ENCODE results near the gene PTPRN2. TPM values are rescaled to one million over a fixed set of nuclear protein-coding genes. Genes with fewer than 3 reads are reported as not detected.

The PTPRN2 gene
- total RNA-seq, 1 experiment from 2014 or later = 2.1 TPM

DNA sequence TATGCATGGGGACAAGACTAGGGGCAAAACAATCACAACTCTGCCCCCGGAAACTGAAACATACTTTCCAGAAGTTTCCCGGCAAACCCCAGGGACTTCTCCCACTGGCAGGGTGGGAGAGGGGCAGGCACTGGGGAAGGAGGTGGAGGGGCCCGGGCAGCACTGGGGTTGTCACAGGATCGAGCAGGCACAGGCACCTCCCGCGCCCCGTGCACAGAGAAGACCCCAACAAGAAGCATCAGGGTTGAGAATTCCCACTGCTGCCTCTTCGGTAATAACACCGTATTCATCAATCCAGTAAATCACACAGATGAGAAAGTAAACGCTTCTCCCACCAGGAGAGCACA, 490.5 kb downstream of the PTPRN2 start:
- Histone ChIP-seq H3K4me2 (ENCODE audit: low read length) (no peak overlapping the region), H3K27ac (ENCODE audit: low read depth, low read length) (no peak overlapping the region), H3K9me2 (ENCODE audit: insufficient read depth) (no peaks in the 10 kb centered on the region), H3K4me1 (ENCODE audit: control insufficient read depth in 1 of 2, insufficient read depth in 2 of 2, low read length in 2 of 2) (no peaks in the 10 kb centered on the region), H3K27me3 (ENCODE audit: insufficient read depth, low read length) (no peaks in the 10 kb centered on the region), H3K9me3 (ENCODE audit: control insufficient read depth in 1 of 2, insufficient read depth in 1 of 2, low read depth in 1 of 2, low read length in 2 of 2) (no peaks in the 10 kb centered on the region), H2AFZ (ENCODE audit: low read depth, low read length, poor library complexity, severe bottlenecking) (no peak overlapping the region), H3K36me3 (ENCODE audit: control insufficient read depth in 1 of 2, insufficient read depth in 2 of 2, low read length in 2 of 2) (no peaks in the 10 kb centered on the region), H3K79me2 (ENCODE audit: insufficient read depth, low read length) (no peaks in the 10 kb centered on the region), H3K4me3 (replicated peaks in 1 of 2; ENCODE audit: low read depth in 1 of 2, low read length in 2 of 2) (no peak overlapping the region), H3K9ac (ENCODE audit: low read length) (no peak overlapping the region), H4K20me1 (ENCODE audit: insufficient read depth) (no peaks in the 10 kb centered on the region)
- intact Hi-C loops (cut with micrococcal nuclease) = no loop called here
- DNase-seq (ENCODE audit: low read depth, low spot score) = no peak
- no peak for TF ChIP-seq ZFX (IDR thresholded peaks at IDR 0.05)
- no peak for TF ChIP-seq RAD21 (IDR thresholded peaks at IDR 0.05; ENCODE audit: low read depth)
- no peak for TF ChIP-seq SP1 (IDR thresholded peaks at IDR 0.05; ENCODE audit: low read depth)
- TF ChIP-seq POLR2AphosphoS5 (IDR thresholded peaks at IDR 0.05; ENCODE audit: low read depth, low read length) = no peak
- no peak for TF ChIP-seq MAX (IDR thresholded peaks at IDR 0.05)
- no peak for TF ChIP-seq JUND (IDR thresholded peaks at IDR 0.05)
- TF ChIP-seq CEBPB (IDR thresholded peaks at IDR 0.05; ENCODE audit: low read depth) = no peak
- TF ChIP-seq, protein P1, sequence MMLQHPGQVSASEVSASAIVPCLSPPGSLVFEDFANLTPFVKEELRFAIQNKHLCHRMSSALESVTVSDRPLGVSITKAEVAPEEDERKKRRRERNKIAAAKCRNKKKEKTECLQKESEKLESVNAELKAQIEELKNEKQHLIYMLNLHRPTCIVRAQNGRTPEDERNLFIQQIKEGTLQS (IDR thresholded peaks at IDR 0.05) = no peak
- TF ChIP-seq, protein P2, sequence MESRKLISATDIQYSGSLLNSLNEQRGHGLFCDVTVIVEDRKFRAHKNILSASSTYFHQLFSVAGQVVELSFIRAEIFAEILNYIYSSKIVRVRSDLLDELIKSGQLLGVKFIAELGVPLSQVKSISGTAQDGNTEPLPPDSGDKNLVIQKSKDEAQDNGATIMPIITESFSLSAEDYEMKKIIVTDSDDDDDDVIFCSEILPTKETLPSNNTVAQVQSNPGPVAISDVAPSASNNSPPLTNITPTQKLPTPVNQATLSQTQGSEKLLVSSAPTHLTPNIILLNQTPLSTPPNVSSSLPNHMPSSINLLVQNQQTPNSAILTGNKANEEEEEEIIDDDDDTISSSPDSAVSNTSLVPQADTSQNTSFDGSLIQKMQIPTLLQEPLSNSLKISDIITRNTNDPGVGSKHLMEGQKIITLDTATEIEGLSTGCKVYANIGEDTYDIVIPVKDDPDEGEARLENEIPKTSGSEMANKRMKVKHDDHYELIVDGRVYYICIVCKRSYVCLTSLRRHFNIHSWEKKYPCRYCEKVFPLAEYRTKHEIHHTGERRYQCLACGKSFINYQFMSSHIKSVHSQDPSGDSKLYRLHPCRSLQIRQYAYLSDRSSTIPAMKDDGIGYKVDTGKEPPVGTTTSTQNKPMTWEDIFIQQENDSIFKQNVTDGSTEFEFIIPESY (IDR thresholded peaks at IDR 0.05; ENCODE audit: extremely low read depth, insufficient replicate concordance, low read length) = no peak
- no peak for TF ChIP-seq YY1 (IDR thresholded peaks at IDR 0.05; ENCODE audit: extremely low read depth, insufficient replicate concordance, low read depth, low read length)
- TF ChIP-seq ZNF274 (IDR thresholded peaks at IDR 0.05; ENCODE audit: low read depth, low read length) = no peak
- no peak for TF ChIP-seq EZH2phosphoT487 (IDR thresholded peaks at IDR 0.05; ENCODE audit: borderline replicate concordance)
- no peak for TF ChIP-seq POLR2A (IDR thresholded peaks at IDR 0.05; ENCODE audit: borderline replicate concordance, extremely low read depth, insufficient read depth, insufficient read length)
- no peak for TF ChIP-seq FOSL1 (IDR thresholded peaks at IDR 0.05; ENCODE audit: low read depth)
- TF ChIP-seq CBX3 (IDR thresholded peaks at IDR 0.05; ENCODE audit: low read depth) = no peak
- no peak for TF ChIP-seq EZH2 (IDR thresholded peaks at IDR 0.05)
- TF ChIP-seq TCF7L2 (IDR thresholded peaks at IDR 0.05; ENCODE audit: borderline replicate concordance, extremely low read depth, insufficient read depth, insufficient read length) = no peak
- TF ChIP-seq SRF (IDR thresholded peaks at IDR 0.05; ENCODE audit: low read depth) = no peak
- TF ChIP-seq REST (IDR thresholded peaks at IDR 0.05; ENCODE audit: low read depth) = no peak
- TF ChIP-seq SIN3A (IDR thresholded peaks at IDR 0.05; ENCODE audit: low read depth) = no peak
- BruUV-seq (replicated peaks) = no TSS peak
- ATAC-seq = no peak
- CTCF ChIA-PET = no interaction called here
- POLR2A ChIA-PET = no interaction called here
- RAD21 ChIA-PET (ENCODE audit: low non-redundant PET in 1 of 2, low total read pairs in 2 of 2, uncharacterized antibody in 2 of 2, unreplicated experiment in 2 of 2) = no interaction called here
